ENCODE data around the gene KIF6. TPM values are rescaled to one million over a fixed set of nuclear protein-coding genes. Genes with fewer than 3 reads are reported as not detected.

The KIF6 gene
- polyA plus RNA-seq, 12 donors: 1.1 to 2.1 (median 1.6) TPM; not detected in 2

DNA sequence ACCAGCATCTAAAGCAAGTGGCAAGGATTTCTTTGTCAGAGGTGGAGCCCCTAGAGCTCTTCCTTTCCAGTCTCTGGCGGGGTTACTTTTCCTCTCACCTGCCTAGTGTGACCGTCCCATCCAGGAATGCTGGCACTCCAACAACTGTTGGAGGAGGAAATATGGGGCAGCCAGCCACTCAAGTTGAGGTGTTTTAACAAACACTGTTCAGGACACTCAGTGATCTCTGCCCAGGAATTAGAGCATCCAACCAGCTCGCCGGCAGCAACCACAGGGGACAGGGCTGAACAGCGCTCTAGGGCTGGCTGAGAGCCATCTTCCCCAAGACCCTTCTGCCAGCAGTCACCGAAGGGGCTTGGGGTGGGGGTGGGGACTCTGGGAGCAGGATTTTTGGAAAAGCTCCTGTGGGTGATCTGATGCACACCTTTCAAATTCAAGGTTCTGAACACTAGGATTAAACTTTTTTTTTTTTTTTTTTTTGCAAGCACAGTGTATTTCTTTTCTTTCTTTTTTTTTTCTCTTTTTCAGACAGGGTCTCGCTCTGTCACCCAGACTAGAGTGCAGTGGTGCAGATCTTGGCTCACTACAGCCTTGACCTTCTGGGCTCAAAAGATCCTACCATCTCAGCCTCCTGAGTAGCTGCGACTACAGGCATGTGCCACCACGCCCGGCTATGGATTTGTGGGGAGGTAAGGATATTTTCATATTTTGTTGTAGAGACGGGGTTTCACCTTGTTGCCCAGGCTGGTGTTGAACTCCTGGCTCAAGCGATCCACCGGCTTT lies 374.3 kb downstream of the KIF6 start:
- no peak for DNase-seq

DNA sequence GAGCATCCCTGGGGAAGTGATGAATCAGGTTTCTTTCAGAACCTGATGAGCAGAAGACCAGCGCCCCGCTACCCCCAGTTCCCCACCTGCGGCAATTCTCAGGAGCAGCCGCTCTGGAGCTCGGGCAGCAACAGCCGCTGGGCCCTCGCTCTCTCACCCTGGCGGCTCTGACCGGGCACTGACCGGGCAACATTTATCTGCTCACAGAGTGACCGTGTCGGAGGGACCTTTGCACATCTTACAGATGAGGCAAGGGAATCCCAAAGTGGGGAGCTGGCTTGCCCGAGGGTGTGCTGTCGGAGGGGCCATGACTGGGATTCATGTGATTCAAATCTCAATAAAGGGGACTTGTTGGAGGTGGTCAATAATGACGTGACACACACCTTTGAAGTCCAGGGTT lies 376.5 kb downstream of the KIF6 start:
- DNase-seq: no peak

DNA sequence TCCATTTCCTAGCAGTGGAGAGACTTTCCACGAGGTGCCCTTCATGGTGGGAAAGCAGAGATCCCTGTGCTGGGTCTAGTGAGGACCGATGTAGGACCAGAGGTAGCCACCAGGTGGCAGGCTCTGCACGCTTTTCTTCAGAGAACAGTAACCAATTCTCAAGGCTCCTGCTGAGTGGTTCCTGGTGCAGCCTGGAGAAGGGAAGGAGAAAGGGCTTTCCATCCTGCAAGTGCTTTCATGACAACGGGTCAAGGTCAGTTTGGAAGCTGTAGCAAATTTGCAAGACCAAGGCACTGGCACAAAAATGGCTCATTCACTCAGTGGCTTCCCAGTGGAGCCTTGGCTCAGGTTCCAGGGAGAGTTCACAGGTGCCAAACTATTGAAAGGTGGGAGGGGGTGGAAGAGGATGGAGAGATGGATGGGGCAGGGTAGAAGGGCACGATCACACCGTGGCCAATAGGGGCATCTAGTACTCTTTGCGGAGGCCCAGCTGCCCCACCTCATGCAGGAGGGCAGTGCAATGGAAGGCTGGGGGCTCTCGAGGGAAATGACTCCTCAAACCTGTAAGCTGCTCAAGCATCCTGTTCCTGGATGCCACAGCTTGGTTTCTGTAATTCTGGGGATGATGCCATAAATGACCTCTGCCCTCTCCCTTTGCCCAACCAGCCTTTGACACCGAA lies 377.2 kb downstream of the KIF6 start:
- DNase-seq: peak; percentile 69

DNA sequence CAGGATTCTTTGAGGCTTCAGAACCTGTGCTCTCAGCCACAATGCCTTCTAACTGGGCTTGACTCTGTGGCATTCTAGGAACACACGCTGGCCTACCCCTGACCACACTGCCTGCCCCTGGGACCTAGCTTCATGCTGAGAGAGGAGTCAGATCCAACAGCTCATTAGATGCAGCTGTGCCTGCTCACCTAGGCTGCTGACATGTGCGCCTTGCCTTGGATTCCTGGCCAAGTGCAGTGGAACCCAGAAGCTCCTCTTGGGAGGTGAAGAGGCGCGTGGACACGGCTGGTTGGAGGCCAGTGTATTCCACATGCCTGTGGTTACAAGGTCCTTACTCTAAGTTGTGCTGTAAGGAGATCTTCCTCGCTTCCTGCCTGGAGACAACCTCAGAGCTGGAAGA lies 378.0 kb downstream of the KIF6 start:
- no peak for DNase-seq

DNA sequence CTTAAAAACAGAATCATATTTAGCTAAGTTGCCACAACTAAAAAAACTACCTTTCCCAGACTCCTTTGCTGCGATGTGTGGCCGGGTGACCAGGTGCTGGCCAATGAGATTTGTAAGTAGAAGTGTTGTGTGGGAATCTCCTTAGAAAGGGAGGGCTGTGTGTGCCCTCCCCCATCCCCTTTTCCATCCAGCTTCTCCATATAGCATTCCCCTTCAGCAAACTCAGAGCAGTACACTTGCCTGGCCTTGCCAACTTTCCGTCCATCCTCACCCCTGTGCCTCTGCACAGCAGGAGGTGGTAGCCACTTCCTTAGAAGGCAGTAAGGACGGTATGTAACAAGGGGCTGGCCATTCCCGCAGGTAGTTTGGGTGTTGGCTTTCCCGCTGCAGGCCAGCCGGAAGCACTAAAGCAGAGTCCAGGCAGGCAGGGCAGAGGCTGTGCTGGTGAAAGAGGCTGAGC lies 380.4 kb downstream of the KIF6 start:
- no peak for DNase-seq

DNA sequence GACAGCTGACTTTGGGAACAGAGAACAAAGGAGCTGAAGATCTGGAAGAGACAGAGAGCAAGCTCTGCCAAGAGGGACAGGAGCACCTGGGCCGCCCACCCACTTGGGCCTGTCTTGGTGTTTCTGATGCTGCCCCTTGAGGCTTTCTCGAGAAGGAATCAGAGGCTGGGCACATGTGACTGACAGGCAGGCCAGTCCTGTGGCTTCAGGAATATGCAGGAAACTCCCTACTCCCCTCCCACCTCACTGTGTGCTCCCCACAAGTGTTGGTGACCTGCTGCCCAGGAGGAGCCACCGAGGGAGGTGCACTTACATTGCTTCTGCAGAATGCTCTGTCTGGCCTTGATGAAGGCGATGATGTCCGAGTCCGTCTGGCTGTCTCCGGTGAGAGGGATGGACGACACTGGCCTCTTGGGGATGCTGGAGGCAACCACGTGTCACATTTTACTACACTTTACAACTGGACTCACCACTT lies 381.8 kb downstream of the KIF6 start:
- DNase-seq: no peak

DNA sequence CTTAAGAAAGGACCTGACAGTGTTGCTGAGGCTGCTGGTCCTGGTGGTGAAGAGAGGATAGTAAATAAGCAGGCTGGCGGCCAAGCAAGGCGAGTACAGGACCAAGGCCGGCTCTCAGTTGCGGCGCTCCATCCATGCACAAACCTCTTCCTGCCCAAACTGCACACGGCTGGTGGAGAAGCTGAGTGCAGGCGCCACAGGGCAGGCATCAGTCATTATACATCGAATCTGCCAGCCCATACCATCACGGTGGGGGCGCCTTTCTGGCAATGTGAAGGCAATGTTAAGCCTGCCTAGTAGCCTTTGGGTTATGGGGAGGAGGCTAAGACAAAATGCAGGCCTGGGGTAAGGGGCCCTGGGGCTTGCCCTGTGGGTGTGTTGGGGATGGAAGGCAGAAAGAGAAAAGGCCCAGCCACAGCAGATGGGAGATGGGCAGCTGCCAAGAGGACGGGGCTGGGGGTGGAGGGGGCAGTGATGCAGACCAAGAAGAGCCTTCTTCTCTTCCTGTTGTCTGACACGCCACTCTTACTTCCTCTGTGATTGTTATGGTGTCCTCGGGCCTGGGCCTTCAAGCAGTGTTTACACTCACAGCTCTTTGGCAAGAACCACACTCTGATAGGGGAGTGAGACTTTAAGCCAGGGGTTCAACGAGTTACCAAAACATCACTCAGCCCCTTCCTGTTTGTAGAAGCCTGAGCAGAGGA lies 382.4 kb downstream of the KIF6 start:
- no peak for DNase-seq

DNA sequence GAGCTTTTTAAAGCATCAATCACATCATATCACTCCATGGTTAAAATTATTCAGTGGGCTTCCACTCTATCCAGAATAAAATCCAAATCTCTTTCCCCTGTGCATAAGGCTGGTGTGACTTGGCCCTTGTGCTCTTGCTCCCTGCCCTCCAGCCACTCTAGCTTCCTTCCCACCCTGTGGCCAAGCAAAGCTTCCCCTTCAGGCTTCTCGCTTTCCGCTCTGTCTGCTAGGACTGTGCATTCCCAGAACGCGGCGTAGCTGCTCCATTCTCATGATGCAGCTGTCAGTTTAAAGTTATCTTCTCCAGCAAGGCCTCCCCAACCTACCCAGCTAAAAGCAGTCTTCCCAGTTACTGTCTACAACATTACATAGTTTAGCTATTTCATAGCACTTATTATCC lies 383.3 kb downstream of the KIF6 start:
- no peak for DNase-seq

DNA sequence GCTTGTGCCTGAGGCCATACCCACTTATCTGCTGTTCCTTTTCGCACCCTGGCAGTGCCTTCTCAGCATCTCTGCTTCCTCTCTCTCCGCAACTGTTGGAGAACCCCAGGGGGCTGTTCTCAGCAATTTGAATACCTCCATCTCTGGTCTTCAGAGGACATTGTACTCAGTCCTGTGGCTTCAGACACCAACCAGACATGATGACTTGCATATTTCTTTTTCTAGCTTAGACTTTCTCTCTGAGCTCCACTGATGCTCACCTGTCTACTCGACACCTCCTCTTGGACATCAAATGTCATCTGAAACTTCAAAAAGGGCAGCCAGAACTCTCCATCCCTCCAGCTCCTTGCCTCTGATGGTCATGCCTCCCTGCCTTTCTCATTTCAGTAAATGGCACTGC lies 383.9 kb downstream of the KIF6 start:
- no peak for DNase-seq

DNA sequence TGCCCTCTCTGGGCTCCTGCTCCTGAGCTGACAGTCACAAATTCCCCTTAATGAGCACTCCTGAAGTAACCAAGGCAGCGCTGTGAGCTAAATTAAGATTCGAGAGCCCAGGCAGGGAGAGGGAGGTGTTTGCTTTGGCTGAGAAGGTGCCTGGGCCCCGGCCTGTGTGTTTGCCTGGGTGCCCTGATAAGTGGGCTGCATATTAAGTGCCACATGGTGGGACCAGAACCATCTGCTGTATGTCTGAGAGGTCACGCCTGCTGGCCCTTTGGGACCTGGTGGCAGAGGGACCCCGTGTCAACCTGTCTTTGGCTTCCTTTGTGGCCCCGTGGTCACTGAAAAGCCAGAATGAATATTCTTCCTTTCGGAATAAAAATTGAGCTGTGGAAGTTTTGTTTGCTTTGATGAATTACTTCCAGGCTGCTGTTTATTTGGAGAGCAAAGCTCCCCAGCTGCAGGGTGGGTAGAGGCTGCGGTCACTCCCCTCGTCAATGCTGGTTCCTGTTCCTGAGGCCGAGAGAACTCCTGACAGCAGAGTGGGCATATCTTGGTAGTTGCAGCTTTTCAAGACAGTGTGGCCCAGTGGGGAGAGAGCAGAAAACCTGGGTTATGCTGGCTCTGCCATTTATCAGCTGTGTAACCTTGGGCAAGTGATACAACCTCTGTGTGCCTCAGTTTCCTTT lies 385.2 kb downstream of the KIF6 start:
- no peak for DNase-seq

DNA sequence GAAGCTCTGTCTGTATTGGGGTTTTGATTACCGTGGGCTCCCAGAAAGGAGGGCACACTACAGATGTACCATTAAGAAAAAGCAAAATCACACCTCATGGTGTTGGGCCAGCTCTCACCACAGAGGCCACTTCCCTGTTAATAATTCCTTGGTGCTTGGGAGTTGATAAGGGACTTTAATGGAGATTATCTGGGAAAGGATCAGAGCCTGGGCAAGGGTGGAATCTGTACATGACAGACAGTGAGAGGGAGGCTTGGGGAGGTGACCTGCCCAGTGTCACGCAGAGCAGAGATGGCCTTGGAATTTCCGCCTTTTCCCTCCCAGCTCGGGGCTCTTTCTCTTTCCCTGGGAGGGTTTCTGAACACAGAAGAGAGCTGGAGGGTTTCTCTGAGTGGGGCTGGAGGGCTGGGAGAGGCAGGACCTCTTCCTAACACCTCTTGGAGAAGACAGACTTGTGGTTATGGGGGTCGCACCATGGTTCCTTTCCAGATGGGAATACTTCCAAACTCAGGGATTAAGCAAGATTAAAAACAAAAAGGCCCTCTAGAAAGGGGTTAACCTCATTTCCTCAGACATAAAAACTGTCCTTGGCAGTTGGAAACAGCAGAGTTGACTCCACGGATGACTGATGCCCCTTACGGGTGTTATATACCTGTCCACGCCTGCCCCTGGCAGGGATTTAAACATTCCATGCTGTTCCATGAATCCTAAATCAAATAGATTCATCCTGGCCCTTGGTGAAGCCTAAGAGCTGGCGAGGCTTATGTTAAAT lies 385.9 kb downstream of the KIF6 start:
- DNase-seq: no peak

DNA sequence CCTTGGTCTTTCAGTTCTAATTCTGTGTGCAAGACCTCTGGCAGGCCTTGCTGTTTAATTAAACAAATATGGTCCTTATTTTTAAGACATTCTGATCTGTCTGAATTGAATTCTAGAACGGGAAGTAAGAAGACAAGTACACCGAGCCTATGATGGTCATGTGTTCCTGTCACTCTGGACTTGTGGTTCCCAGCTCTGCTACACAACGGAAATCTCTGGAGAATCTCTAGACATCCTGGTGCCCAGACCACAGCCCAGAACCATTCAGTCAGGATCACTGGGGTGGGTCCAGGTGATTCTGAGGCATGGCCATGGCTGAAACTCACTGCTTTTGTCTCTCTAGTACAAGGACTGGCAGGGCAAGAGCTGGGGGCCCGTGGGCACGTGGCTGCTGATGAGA lies 386.8 kb downstream of the KIF6 start:
- DNase-seq: no peak

DNA sequence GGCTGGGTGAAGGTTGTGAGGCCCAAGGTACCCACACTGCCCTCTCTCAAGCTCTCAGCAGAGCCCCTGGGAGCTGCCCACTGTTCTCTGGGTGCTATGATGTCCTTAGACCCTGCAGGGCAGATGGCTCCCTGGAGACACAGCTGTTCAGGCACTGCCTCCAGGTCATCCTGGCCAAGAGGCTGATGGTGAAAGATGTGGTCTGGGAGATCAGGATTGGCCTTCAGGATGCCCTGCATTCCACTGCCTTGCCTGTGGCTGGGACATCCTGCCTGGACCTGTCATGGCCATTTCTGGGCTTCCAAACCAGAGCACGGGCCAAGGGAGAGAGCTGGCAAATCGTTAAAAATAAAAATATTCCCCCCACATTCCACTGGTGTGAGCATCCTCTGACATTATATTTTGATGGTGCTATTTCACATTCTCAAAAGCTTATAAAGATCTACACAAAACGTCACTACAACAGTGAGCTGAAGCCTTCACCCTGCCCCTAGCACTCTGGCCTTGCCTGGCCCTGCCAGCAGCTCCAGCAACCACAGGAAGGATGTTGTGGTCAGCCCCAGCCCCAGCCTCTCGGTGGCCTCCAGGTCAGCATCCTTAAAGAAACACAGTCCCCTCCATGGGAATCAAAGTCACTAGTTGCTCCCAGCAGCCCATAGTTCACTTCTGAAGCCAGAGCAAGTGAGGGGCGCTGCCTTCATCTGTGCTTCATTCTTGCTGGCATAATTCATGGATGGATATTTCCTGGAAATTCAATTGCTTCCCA lies 389.2 kb downstream of the KIF6 start:
- no peak for DNase-seq

DNA sequence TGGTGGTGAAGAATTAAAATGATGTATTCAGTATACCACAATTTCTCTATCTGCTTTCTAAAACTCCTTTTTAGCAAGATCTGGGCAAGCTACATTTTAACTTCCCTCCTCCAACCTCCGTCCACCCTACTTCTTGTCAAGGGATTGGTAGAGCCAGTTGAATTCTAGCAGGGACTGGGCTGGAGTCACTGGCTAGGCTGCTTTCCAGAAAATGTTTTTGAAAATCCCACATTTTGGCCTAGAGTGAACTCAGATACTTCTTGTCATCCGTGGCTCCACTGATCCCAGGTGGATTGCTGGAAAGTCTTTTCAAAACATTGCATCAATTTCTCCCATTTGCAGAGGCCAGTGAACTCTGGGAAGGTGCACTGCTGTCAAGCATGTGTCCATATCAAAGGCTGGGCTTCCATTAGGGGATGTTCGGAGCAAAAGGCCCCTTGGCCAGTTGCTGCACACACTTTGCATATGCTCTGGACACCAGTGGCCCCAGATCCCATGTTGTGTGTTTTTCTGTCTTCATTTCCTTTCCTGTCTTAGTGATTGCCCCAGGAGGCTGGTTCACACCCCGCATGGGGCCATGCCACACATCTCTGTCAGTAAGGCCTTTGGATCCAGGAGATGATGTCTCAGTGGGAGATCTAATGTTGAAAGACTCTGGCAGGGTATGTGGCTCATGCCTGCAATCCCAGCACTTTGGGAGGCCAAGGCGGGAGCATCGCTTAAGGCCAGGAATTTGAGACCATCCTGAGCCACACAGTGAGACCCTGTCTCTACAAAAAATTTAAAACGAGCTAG lies 391.4 kb downstream of the KIF6 start:
- DNase-seq: no peak

DNA sequence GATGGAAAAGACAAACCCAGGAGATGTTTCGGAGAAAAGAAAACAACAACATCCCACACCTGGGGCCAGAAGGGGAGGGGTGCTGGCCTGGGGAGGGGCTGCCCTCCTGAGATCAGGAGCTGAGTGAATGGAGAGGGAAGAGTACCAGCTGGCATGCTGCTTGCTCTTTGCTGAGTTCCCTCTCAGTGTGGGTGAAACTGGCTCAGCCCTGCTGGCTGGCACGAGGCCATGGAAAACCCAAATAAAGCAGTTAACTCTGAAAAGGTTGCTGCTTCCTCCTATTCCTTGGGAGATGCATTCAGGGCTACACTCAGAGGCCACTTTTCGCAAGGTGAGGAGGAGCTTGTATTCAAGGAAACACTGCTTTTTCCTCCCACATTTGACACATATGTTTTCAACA lies 394.7 kb downstream of the KIF6 start:
- no peak for DNase-seq

DNA sequence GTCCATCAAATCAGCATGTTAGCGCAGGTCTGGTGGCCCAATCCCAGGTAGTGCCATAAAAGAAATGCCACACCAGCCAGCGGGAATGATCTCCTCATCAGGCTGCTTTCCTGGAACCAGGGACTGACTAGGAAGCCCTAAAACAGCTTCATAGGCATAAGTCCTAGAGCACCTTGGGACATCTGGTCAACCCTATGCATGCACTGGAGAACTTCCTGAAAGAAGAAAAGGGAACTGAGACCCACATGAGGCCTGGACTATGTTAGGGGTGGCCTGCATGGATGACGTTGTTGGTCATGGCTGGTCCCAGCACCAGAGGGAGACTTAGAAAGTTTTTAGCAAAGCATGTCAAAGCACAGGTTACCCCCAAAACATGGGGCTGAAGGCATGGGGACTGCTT lies 395.2 kb downstream of the KIF6 start:
- no peak for DNase-seq

DNA sequence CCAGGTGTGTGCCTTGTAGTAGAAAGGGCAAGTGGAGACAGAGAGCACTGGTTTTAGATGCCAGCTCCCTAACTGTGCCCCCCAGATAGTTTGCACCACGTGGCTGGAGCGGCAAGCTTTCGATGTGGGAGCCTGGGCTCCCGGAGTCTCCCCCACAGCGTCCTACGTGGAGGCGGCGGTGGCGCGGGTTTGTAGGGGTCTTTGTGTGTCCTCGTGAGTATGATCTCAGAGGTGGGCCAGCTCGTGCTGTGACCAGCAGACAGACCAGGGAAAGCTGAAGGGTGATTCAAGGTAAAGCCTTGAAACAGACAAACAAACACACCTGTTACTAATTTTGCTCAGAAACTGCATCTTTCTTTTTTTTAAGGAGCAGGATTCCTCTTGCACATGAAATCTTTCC lies 397.1 kb downstream of the KIF6 start:
- no peak for DNase-seq

DNA sequence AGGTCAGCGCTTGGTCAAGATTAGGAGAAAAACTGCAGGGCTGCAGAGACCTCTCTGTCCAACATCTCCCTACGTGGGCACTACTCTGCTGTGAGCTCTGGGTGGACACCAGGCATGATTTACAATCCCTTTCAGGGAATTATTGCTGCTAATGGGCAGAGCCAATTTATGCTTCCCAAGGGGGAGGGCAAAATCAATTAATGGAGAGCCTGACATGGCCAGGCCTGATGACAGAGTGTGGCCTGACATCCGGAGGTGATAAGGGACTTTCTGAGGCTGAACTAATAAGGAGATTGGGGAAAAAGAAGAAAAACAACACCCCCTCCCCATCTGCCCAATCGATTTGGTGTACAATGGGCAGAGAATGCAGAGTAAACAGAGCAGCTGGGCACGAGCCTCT lies 397.7 kb downstream of the KIF6 start:
- no peak for DNase-seq

DNA sequence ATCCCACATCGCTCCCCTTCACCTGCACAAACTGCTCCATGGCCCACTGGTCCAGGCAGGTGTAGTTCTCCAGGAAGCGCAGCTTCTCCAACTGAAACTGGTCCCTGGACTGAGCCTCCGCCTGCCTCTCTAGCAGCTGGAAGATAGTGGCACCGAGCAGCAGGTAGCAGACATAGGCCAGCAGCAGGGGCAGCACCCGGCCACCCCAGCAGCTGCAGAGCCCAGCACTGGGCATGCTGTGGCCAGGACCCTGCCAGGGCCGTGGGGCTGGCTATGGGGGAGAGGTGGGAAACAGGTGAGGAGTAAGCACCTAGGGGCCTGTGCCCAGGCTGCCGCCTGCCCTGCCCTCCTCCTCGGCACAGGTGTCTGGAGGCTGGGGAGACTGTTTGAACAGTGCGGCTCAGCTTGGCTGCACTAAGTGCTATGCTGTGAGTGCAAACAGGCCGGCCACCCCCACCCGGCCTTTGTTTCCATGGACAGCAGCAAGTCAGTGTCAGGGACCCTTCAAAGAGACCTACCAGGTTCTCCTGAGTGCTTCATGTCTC lies 402.8 kb downstream of the KIF6 start, which contains the start of gene KCNK16:
Gene KCNK16 (minus strand): TSS at position 397 of the 545 bp plus-strand sequence. CDS start 162 bp downstream, at position 235.
- no peak for DNase-seq

Data from muscle of arm (tissue), 12 donors.